ENCODE measurements around the gene ACP7. TPM values are rescaled to one million over a fixed set of nuclear protein-coding genes. Genes with fewer than 3 reads are reported as not detected.

ACP7 gene
- total and polyA plus RNA-seq, 2 donors (not counting 3 experiments of a cell fraction or from before 2014, with no cell fraction given), result 0.04 to 0.49 TPM

GRCh38 chr19:39139971-39140453, 55.8 kb downstream of the ACP7 start:
- Histone ChIP-seq H2AFZ (ENCODE audit: low read depth, low read length) (no peak overlapping the region), H3K4me3 (replicated peaks in 1 of 3; ENCODE audit: insufficient read depth in 1 of 3, low read depth in 1 of 3, low read length in 3 of 3) (no peak overlapping the region), H3K79me2 (ENCODE audit: control insufficient read depth, insufficient read depth, low read length) (peaks cover 68% of the 10 kb centered on the region), H3K36me3 (ENCODE audit: control insufficient read depth in 2 of 2, extremely low read depth in 1 of 2, insufficient read depth in 2 of 2, low read length in 2 of 2) (no peaks in the 10 kb centered on the region), H3K27me3 (ENCODE audit: control insufficient read depth in 2 of 2, insufficient read depth in 2 of 2, low read length in 2 of 2) (no peaks in the 10 kb centered on the region), H3K4me2 (ENCODE audit: insufficient read depth, low read length) (no peak overlapping the region), H3K9me3 (replicated peaks; ENCODE audit: control insufficient read depth, insufficient read depth, low read length) (no peaks in the 10 kb centered on the region), H4K20me1 (replicated peaks; ENCODE audit: control insufficient read depth, extremely low read depth, insufficient read depth, low read length) (no peaks in the 10 kb centered on the region), H3K27ac (ENCODE audit: insufficient read depth, low read depth, low read length) (no peak overlapping the region), H3K9ac (replicated peaks; ENCODE audit: extremely low read depth, insufficient read depth, low read length) (no peak overlapping the region), H3K9me1 (replicated peaks; ENCODE audit: control insufficient read depth, extremely low read depth, insufficient read depth, low read length) (no peaks in the 10 kb centered on the region), H3K4me1 (ENCODE audit: control insufficient read depth, extremely low read depth, insufficient read depth, low read length) (peaks cover 13% of the 10 kb centered on the region)
- intact Hi-C loops (cut with micrococcal nuclease) (no loop called here), dilution Hi-C loops (cut with MboI; ENCODE audit: extremely low pct_ligation_motif_present, low sequenced_read_pairs) (no loop called here)
- DNase-seq (ENCODE audit: low read depth, low spot score) (no peak), FAIRE-seq (no peak)
- BruUV-seq (replicated peaks), result no TSS peak
- CTCF ChIA-PET, result interaction anchor here (0.7 kb wide), 1 partner anchor 16 kb away, joined by 3 read pairs; no protein-coding TSS in a partner anchor
- POLR2A ChIA-PET, result no interaction called here
- TF ChIP-seq CTCF (IDR thresholded peaks at IDR 0.05; ENCODE audit: extremely low read depth in 1 of 2, insufficient read depth in 1 of 2, low read depth in 1 of 2, low read length in 2 of 2) (no peak), GATA2 (IDR thresholded peaks at IDR 0.05; ENCODE audit: insufficient read depth, insufficient read length, low read depth, low read length) (no peak), EZH2 (IDR thresholded peaks at IDR 0.05; ENCODE audit: borderline replicate concordance, low read depth, low read length, severe bottlenecking) (no peak), MYC (IDR thresholded peaks at IDR 0.05; ENCODE audit: low read depth, low read length) (no peak), JUN (IDR thresholded peaks at IDR 0.05; ENCODE audit: borderline replicate concordance, insufficient read depth, insufficient read length, low read depth) (no peak), POLR2AphosphoS5 (IDR thresholded peaks at IDR 0.05; ENCODE audit: insufficient read depth, low read depth, low read length) (no peak), POLR2A (IDR thresholded peaks at IDR 0.05; ENCODE audit: low read depth, low read length) (no peak)
